Fibroblast of pulmonary artery (primary cell): Measurements from ENCODE around the gene TRRAP.

Source experiments
- DNase-seq: peaks from one replicate; pipeline ENCODE4 v3.0.0-alpha.2; 2010; ENCODE audit warnings: low read depth
- H3K4me3 ChIP-seq: replicated peaks from 2 replicates; pipeline ENCODE4 v1.5.1; 2011; ENCODE audit warnings: low read depth, mild to moderate bottlenecking, control low read depth, low read length, moderate library complexity
- TF ChIP-seq, protein P1 (sequence below): IDR thresholded peaks from 2 replicates; pipeline ENCODE4 v1.5.1; 2011; ENCODE audit warnings: mild to moderate bottlenecking, control low read depth, low read length, inconsistent platforms; ENCODE audit errors: missing control alignments

Gene TRRAP

DNA sequence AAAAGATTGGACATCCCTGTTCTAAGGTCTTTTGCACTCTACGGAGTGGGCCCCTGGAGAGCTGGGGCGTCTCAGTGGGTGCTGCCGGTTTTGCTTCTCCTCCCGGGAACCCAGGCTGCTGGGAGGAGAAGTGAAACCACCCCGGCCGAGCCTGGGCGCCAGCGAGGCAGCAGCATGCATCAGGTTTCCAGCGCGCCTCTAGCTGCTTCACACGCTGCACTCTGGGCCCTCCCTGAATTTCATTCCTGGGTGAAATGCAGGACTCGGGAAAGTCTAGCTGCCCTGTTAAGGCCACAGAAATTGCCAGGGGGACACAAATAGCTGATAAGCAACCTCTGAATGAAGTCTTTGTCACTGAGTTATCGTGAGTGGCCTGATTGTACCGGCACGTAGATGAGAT is 127.4 kb downstream of the TRRAP start:
- DNase-seq = no peak
- H3K4me3 ChIP-seq = no peak overlapping the region
- TF ChIP-seq, protein P1, sequence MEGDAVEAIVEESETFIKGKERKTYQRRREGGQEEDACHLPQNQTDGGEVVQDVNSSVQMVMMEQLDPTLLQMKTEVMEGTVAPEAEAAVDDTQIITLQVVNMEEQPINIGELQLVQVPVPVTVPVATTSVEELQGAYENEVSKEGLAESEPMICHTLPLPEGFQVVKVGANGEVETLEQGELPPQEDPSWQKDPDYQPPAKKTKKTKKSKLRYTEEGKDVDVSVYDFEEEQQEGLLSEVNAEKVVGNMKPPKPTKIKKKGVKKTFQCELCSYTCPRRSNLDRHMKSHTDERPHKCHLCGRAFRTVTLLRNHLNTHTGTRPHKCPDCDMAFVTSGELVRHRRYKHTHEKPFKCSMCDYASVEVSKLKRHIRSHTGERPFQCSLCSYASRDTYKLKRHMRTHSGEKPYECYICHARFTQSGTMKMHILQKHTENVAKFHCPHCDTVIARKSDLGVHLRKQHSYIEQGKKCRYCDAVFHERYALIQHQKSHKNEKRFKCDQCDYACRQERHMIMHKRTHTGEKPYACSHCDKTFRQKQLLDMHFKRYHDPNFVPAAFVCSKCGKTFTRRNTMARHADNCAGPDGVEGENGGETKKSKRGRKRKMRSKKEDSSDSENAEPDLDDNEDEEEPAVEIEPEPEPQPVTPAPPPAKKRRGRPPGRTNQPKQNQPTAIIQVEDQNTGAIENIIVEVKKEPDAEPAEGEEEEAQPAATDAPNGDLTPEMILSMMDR = no peak

DNA sequence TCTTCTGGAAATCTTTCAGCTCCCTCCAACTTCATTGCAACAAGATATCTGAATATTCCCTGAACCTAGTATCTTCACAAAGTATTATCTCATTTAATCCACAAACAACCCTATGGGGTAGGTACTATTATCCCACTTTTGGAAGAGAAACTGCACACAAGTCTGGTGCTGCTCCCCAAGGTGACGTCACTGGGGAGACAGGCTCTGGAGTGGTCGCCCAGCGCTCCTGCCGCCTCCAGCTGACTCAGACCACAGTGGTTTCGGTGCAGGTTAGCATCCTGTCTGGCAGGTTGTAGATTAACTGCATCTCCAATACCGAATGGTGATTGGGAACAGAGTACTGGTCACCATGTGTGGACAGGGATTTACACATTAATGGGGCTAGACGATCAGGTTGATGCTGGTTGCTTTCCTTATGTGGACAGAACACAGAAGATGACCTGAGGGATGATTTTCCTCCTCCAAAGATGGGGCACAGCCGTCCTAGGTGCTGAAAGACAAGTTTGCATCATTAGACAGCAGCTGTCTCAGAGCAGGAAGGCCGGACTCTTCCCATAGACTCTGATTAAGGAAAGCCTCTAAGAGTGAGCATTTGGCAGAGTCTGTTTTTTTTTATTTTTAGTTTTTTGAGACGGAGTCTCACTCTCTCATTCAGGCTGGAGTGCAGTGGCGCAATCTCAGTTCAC is 128.6 kb downstream of the TRRAP start:
- TF ChIP-seq, protein P1 = no peak
- H3K4me3 ChIP-seq = no peak overlapping the region
- no peak for DNase-seq

DNA sequence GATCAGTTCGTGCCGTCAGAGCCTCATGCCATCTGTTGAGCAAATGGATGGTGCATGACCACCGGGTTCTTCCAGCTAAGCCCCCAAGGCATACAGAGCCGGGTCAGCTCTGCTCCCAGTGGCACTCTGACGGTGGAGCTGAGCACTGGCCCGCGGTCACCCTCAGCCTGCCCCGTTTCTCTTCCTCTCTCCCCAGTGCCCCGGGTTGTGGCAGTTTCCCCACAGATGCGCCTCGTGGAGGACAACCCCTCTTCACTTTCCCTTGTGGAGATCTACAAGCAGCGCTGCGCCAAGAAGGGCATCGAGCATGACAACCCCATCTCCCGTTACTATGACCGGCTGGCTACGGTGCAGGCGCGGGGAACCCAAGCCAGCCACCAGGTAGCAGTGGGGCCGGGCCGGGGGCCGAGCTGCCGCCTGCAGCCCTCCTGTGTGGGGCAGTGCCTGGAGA is 129.9 kb downstream of the TRRAP start:
- TF ChIP-seq, protein P1 = no peak
- no peak overlapping the region for H3K4me3 ChIP-seq
- no peak for DNase-seq

DNA sequence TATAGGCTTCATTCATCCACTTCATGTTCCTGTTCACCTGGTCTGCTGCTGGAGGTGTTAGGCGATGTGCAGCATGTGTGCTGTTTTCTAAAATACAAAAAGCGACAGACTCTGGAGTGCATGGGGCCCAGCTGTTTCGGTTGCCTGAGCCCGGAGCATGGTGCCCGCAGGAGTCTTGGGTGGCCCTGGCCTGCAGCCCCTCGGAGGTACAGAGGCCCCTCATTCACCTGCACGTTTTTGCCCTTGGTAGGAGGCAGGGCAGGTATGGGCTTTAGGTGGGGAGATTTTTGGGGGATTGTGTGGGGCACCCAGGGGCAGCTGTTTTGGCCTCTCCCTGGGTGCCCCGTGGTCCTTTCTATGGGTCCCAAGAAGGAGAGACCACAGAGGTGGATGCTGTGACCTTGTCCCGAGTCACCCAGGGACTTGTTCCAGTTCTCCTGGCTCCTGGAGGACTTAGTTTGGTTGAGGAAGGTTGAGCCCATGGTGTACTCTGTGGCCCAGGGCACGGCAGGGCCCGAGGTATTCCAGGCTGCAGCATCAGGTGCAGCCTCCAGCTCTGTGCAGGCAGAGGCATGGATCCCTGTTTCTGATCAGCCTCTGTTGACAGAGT is 130.7 kb downstream of the TRRAP start:
- no peak for DNase-seq
- TF ChIP-seq, protein P1 = no peak
- H3K4me3 ChIP-seq = no peak overlapping the region

DNA sequence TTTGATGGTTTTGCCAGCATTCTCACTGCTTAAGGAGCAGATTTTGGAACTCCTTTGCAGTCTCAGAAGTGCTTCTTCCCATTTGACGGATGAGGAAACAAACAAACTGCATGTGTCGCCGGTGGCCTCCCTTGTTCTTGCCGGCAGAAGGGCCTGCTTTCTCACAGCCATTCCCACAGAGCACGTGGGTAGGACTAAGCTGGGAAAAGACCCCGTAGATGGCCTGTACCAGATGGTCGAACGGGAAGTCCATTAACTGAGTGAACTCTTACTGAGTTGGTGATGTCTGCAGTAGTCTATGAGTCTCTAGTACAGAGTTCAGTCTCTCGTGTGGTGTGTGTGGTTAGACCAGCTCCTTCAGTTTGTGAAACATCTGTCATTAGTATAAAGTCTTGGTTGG is 131.9 kb downstream of the TRRAP start:
- TF ChIP-seq, protein P1 = no peak
- no peak for DNase-seq
- H3K4me3 ChIP-seq = no peak overlapping the region

DNA sequence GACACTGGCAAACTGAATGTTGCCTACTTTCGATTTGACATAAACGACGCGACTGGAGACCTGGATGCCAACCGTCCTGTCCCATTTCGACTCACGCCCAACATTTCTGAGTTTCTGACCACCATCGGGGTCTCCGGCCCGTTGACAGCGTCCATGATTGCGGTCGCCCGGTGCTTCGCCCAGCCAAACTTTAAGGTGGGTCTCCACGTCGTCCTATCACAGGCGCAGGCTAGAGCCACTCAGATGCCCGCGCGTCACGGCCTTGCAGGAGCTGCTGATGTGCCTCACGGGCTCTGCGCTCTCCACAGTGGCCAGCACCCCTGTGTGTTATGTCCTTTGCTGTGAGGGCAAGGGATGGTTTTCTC is 133.0 kb downstream of the TRRAP start:
- TF ChIP-seq, protein P1 = no peak
- DNase-seq = no peak
- H3K4me3 ChIP-seq = no peak overlapping the region
